GM10847 (cell line): ENCODE measurements around the gene NKAIN4.

Experiments
- POLR2A ChIP-seq: IDR thresholded peaks from 2 replicates; pipeline ENCODE4 v1.6.1; 2011; ENCODE audit not compliant: insufficient read length; ENCODE audit errors: extremely low read depth

The NKAIN4 gene

DNA sequence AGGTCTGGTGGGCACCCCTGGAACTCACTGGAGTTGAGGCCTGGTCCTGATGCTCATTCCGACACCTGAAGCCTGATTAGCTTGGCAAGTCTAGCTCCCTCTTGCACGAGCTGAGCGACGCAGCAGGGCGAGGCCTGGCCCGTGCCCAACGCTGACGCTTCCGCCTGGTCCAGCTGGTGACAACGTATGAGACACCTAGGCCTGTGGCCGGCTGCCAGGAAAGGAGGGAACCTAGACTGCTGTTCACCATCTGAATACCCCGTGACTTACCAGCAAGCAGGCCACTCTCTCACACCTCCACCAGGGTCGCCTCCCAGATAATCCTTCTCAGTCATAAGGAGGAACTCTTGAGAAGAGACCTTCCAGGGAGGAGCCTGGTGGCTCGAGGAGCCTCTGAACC lies 62.9 kb downstream of the NKAIN4 start:
- no peak for TF ChIP-seq POLR2A

DNA sequence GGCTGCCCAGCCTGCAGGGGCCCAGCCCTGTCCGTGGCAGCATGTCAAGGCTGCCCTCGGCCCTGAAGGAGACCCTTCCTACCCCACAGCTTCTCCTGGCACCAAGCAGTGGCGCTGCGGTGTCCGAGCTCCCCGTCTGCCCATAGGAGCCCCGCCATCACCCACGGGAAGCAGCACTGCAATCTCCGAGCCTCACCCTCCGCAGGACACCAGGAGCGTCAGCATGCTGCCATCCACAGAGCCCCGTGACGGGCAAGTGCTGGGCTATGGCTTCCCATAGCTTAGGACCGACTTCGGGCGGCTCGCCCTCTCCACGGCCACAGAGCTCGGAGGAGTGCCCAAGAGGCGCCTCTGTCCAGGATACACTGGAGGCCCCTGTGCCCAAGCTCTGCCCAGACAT lies 63.4 kb downstream of the NKAIN4 start:
- TF ChIP-seq POLR2A: no peak
